Activated CD8-positive, alpha-beta memory T cell treated with anti-CD3 and anti-CD28 coated beads for 4 hours (primary cell): ENCODE data around the gene WNT8B.

Experiments used
- DNase-seq, 2 donors: peaks; one replicate each; pipeline ENCODE4 v3.0.0-alpha.2; 2020; ENCODE audit warnings: low read depth in 2 of 2

WNT8B gene

GRCh38 chr10:100462709-100463108 lies at the start of gene WNT8B:
WNT8B (plus strand) TSS chr10:100463009; CDS start chr10:100463169, 160 bp downstream.
- no peak for DNase-seq

GRCh38 chr10:100413173-100413572 lies 49.6 kb upstream of the WNT8B start:
- no peak for DNase-seq

- DNase-seq: no peak
Measured at GRCh38 chr10:100419911-100420449, 42.8 kb upstream of the WNT8B start.

GRCh38 chr10:100427374-100427773 lies 35.4 kb upstream of the WNT8B start:
- DNase-seq: no peak

GRCh38 chr10:100433253-100434240 lies 29.3 kb upstream of the WNT8B start:
- peak; percentile 84 to 96 for DNase-seq

- DNase-seq: no peak
Measured at GRCh38 chr10:100436255-100436654, 26.6 kb upstream of the WNT8B start.

- no peak for DNase-seq
Measured at GRCh38 chr10:100438674-100439315, 24.0 kb upstream of the WNT8B start.

GRCh38 chr10:100442548-100442947 lies 20.3 kb upstream of the WNT8B start:
- DNase-seq: no peak

- no peak for DNase-seq
Measured at GRCh38 chr10:100446130-100446761, 16.6 kb upstream of the WNT8B start.

- no peak for DNase-seq
Measured at GRCh38 chr10:100447663-100448062, 15.1 kb upstream of the WNT8B start.

GRCh38 chr10:100448951-100449350 lies 13.9 kb upstream of the WNT8B start:
- DNase-seq: no peak

GRCh38 chr10:100468322-100468721 lies 5.5 kb downstream of the WNT8B start:
- no peak for DNase-seq

- no peak for DNase-seq
Measured at GRCh38 chr10:100468978-100469377, 6.2 kb downstream of the WNT8B start.

GRCh38 chr10:100469756-100470155 lies 6.9 kb downstream of the WNT8B start:
- no peak for DNase-seq

GRCh38 chr10:100470367-100470766 lies 7.6 kb downstream of the WNT8B start:
- no peak for DNase-seq

GRCh38 chr10:100477970-100478369 lies 15.2 kb downstream of the WNT8B start:
- no peak for DNase-seq

GRCh38 chr10:100479037-100479436 lies 16.2 kb downstream of the WNT8B start:
- DNase-seq: no peak

GRCh38 chr10:100480002-100480401 lies 17.2 kb downstream of the WNT8B start:
- DNase-seq: no peak

- peak; percentile 80 to 82 for DNase-seq
Measured at GRCh38 chr10:100481462-100482081, 18.8 kb downstream of the WNT8B start.

GRCh38 chr10:100482181-100482833 lies 19.5 kb downstream of the WNT8B start:
- peak; percentile 30 to 31 for DNase-seq

- DNase-seq: no peak
Measured at GRCh38 chr10:100482834-100483185, 20.0 kb downstream of the WNT8B start.
